GM06990 (cell line): Measurements from ENCODE around the gene CACNA1C.

ENCODE experiments used
- DNase-seq: peaks from one replicate; pipeline ENCODE4 v3.0.0-alpha.2; 2011; ENCODE audit not compliant: insufficient read length; ENCODE audit errors: extremely low read depth
- H3K27me3 ChIP-seq: replicated peaks from 2 replicates; pipeline ENCODE4 v1.6.0; 2011; ENCODE audit warnings: low read length; ENCODE audit not compliant: control insufficient read depth, insufficient read depth
- H3K36me3 ChIP-seq: 2 replicates; pipeline ENCODE4 v1.5.1; 2011; ENCODE audit warnings: low read length; ENCODE audit not compliant: control insufficient read depth, insufficient read depth
- H3K4me3 ChIP-seq: replicated peaks from 2 replicates; pipeline ENCODE4 v1.5.1; 2011; ENCODE audit warnings: low read depth, mild to moderate bottlenecking, control low read depth, low read length
- CTCF ChIP-seq: IDR thresholded peaks from 2 replicates; pipeline ENCODE4 v1.5.1; 2011; ENCODE audit warnings: low read length, control low read depth, mild to moderate bottlenecking, inconsistent platforms; ENCODE audit not compliant: insufficient read depth, poor library complexity, severe bottlenecking

CACNA1C gene

GRCh38 chr12:2375871-2376270 is 323.1 kb downstream of the CACNA1C start:
- Histone ChIP-seq H3K27me3 (no peaks in the 10 kb centered on the region; the same call in 1 of the 2 replicates), H3K36me3 (no peaks in the 10 kb centered on the region), H3K4me3 (no peak overlapping the region)
- no peak for TF ChIP-seq CTCF
- no peak for DNase-seq

GRCh38 chr12:2376908-2377657 is 324.3 kb downstream of the CACNA1C start:
- H3K36me3 ChIP-seq: no peaks in the 10 kb centered on the region
- H3K27me3 ChIP-seq: no peaks in the 10 kb centered on the region; the same call in 1 of the 2 replicates
- no peak overlapping the region for H3K4me3 ChIP-seq
- no peak for DNase-seq
- no peak for TF ChIP-seq CTCF

- Histone ChIP-seq H3K27me3 (no peaks in the 10 kb centered on the region; the same call in 1 of the 2 replicates), H3K36me3 (no peaks in the 10 kb centered on the region)
- TF ChIP-seq CTCF: no peak
Observed at GRCh38 chr12:2378835-2379330, 326.1 kb downstream of the CACNA1C start.

GRCh38 chr12:2380946-2381345 is 328.2 kb downstream of the CACNA1C start:
- no peak for DNase-seq
- Histone ChIP-seq H3K36me3 (no peaks in the 10 kb centered on the region), H3K4me3 (no peak overlapping the region), H3K27me3 (no peaks in the 10 kb centered on the region; the same call in 1 of the 2 replicates)
- TF ChIP-seq CTCF: no peak

More at GRCh38 chr12:2378835-2379330, 326.1 kb downstream of the CACNA1C start:
- peak; percentile 46 for DNase-seq
- no peak overlapping the region for H3K4me3 ChIP-seq

GRCh38 chr12:2382370-2383155 is 329.8 kb downstream of the CACNA1C start:
- Histone ChIP-seq H3K27me3 (no peaks in the 10 kb centered on the region), H3K36me3 (no peaks in the 10 kb centered on the region), H3K4me3 (no peak overlapping the region)
- DNase-seq: no peak
- TF ChIP-seq CTCF: peak; percentile 15
